PC-3 (cell line): ENCODE results near the gene GRID2IP. TPM values are rescaled to one million over a fixed set of nuclear protein-coding genes. Genes with fewer than 3 reads are reported as not detected.

Experiments
- ATAC-seq: fragments of 200-7000 bp; cut with Tn5 transposase; 2 replicates; pipeline ENCODE4 v1.9.1; 2020; ENCODE audit warnings: mild to moderate bottlenecking, moderate library complexity
- BruUV-seq: library from RNA; stranded (reverse); fragments of 400-500 nt; replicated peaks from 2 replicates; lab custom pipeline; 2021; lab: Mats Ljungman, UMichigan
- CTCF ChIA-PET: fragments of 300-600 bp; sonication (Branson Sonifier 250); formaldehyde crosslinking; loops from one replicate; lab custom pipeline; 2022; ENCODE audit warnings: antibody characterized with exemption; lab: Charles Lee
- POLR2A ChIA-PET: fragments of 300-600 bp; sonication (Branson Sonifier 250); formaldehyde crosslinking; loops from one replicate; lab custom pipeline; 2022; ENCODE audit warnings: antibody characterized with exemption; ENCODE audit not compliant: unreplicated experiment; lab: Charles Lee
- DNase-seq: peaks from one replicate; pipeline ENCODE4 v3.0.0-alpha.2; 2015
- H2AFZ ChIP-seq: fragments of 300-600 bp; sonication (generic); 2 replicates; pipeline ENCODE4 v1.6.0; 2016; ENCODE audit warnings: antibody characterized with exemption, low read length
- H3F3A ChIP-seq: fragments of 300-600 bp; sonication (generic); one replicate; pipeline ENCODE4 v1.6.0; 2017; ENCODE audit warnings: antibody characterized with exemption, low read length, control low read depth, mild to moderate bottlenecking; ENCODE audit not compliant: unreplicated experiment
- H3K27ac ChIP-seq: fragments of 300-600 bp; sonication (generic); 2 replicates; pipeline ENCODE4 v1.5.1; 2016; ENCODE audit warnings: mild to moderate bottlenecking, low read length
- H3K27me3 ChIP-seq: fragments of 300-600 bp; sonication (generic); 2 replicates; pipeline ENCODE4 v1.6.1; 2016; ENCODE audit warnings: low read length, mixed read lengths
- H3K36me3 ChIP-seq: fragments of 300-600 bp; sonication (generic); 2 replicates; pipeline ENCODE4 v1.6.1; 2016; ENCODE audit warnings: low read depth, mixed run types, low read length, mixed read lengths
- H3K4me1 ChIP-seq: fragments of 300-600 bp; sonication (generic); 2 replicates; pipeline ENCODE4 v1.5.1; 2016; ENCODE audit warnings: low read length; ENCODE audit not compliant: insufficient read depth
- H3K4me2 ChIP-seq: fragments of 300-600 bp; sonication (generic); 2 replicates; pipeline ENCODE4 v1.6.0; 2016; ENCODE audit warnings: low read length
- H3K4me3 ChIP-seq: fragments of 300-600 bp; sonication (generic); 2 replicates; pipeline ENCODE4 v1.5.1; 2016; ENCODE audit warnings: mild to moderate bottlenecking, low read length, mixed read lengths
- H3K79me2 ChIP-seq: fragments of 300-600 bp; sonication (generic); 2 replicates; pipeline ENCODE4 v1.6.1; 2017; ENCODE audit warnings: low read length, mixed read lengths
- H3K9ac ChIP-seq: fragments of 300-600 bp; sonication (generic); 2 replicates; pipeline ENCODE4 v1.6.0; 2016; ENCODE audit warnings: mild to moderate bottlenecking, low read length
- H3K9me2 ChIP-seq: fragments of 300-600 bp; sonication (generic); replicated peaks from 2 replicates; pipeline ENCODE4 v1.6.1; 2016; ENCODE audit warnings: mixed run types, low read length, mixed read lengths
- H3K9me3 ChIP-seq: fragments of 300-600 bp; sonication (generic); 2 replicates; pipeline ENCODE4 v1.6.1; 2016; ENCODE audit warnings: low read length, mixed read lengths
- H4K20me1 ChIP-seq: fragments of 300-600 bp; sonication (generic); 2 replicates; pipeline ENCODE4 v1.6.1; 2016; ENCODE audit warnings: low read length, mixed read lengths
- CTCF ChIP-seq: fragments of 300-600 bp; sonication (generic); conservative IDR thresholded peaks from 2 replicates; pipeline ENCODE4 v1.5.1; 2017; ENCODE audit warnings: antibody characterized with exemption, low read depth, mild to moderate bottlenecking, low read length
- EZH2 ChIP-seq: fragments of 300-600 bp; sonication (generic); IDR thresholded peaks from one replicate; pipeline ENCODE4 v1.6.1; 2017; ENCODE audit warnings: antibody characterized with exemption, mild to moderate bottlenecking, low read length; ENCODE audit not compliant: unreplicated experiment
- EZH2phosphoT487 ChIP-seq: fragments of 300-600 bp; sonication (generic); IDR thresholded peaks from 2 replicates; pipeline ENCODE4 v1.6.1; 2018; ENCODE audit warnings: mild to moderate bottlenecking, antibody characterized with exemption, low read length, borderline replicate concordance
- intact Hi-C: fragments of 100-400 bp; cut with micrococcal nuclease; formaldehyde crosslinking; loops from 2 replicates; pipeline ENCODE4 v1.9.0; 2023
- total RNA-seq: library from RNA; depleted of rRNA; stranded (reverse); fragments of >200 nt; gene quantifications from 2 replicates; pipeline ENCODE4 v1.2.3, GENCODE V29; 2014

The GRID2IP gene
- total RNA-seq, 1 experiment from 2014 or later, result not detected

- Histone ChIP-seq H3K9ac (no peak overlapping the region), H3K27ac (no peak overlapping the region), H4K20me1 (no peaks in the 10 kb centered on the region), H3K27me3 (no peaks in the 10 kb centered on the region), H3K9me2 (no peaks in the 10 kb centered on the region), H3K36me3 (no peaks in the 10 kb centered on the region), H3K4me1 (no peaks in the 10 kb centered on the region), H3K4me3 (no peak overlapping the region), H3K79me2 (no peaks in the 10 kb centered on the region), H3K4me2 (no peak overlapping the region), H3F3A (no peaks in the 10 kb centered on the region), H3K9me3 (no peaks in the 10 kb centered on the region), H2AFZ (no peak overlapping the region)
- intact Hi-C loops, result no loop called here
- BruUV-seq, result no TSS peak
- ChIA-PET POLR2A (no interaction called here), CTCF (no interaction called here)
- DNase-seq (no peak), ATAC-seq (no peak)
- TF ChIP-seq CTCF (no peak), EZH2 (no peak), EZH2phosphoT487 (no peak)
These were observed 56.9 kb downstream of the GRID2IP start for GRCh38 chr7:6494365-6494764.

- intact Hi-C loops, result no loop called here
- H3K4me2 ChIP-seq, result no peak overlapping the region
- no peaks in the 10 kb centered on the region for H3F3A ChIP-seq
- no peaks in the 10 kb centered on the region for H3K27me3 ChIP-seq
- BruUV-seq, result no TSS peak
- H3K9ac ChIP-seq, result no peak overlapping the region
- CTCF ChIA-PET, result no interaction called here
- no peaks in the 10 kb centered on the region for H3K9me2 ChIP-seq
- ATAC-seq (no peak), DNase-seq (no peak)
- no peaks in the 10 kb centered on the region for H3K79me2 ChIP-seq
- H3K4me3 ChIP-seq, result no peak overlapping the region
- no peaks in the 10 kb centered on the region for H4K20me1 ChIP-seq
- H3K4me1 ChIP-seq, result no peaks in the 10 kb centered on the region
- TF ChIP-seq CTCF (no peak), EZH2phosphoT487 (no peak), EZH2 (no peak)
- H2AFZ ChIP-seq, result no peak overlapping the region
- POLR2A ChIA-PET, result no interaction called here
- H3K36me3 ChIP-seq, result no peaks in the 10 kb centered on the region
- no peak overlapping the region for H3K27ac ChIP-seq
- no peaks in the 10 kb centered on the region for H3K9me3 ChIP-seq
These were observed 60.1 kb downstream of the GRID2IP start for GRCh38 chr7:6491194-6491593.

GRCh38 chr7:6489612-6490011 is 61.6 kb downstream of the GRID2IP start:
- H3K4me1 ChIP-seq, result peaks cover 2% of the 10 kb centered on the region
- H3K9ac ChIP-seq, result no peak overlapping the region
- H3K79me2 ChIP-seq, result no peaks in the 10 kb centered on the region
- no peaks in the 10 kb centered on the region for H3K9me3 ChIP-seq
- no peak overlapping the region for H3K4me2 ChIP-seq
- no peaks in the 10 kb centered on the region for H3K9me2 ChIP-seq
- H3K27me3 ChIP-seq, result no peaks in the 10 kb centered on the region
- no peak overlapping the region for H3K27ac ChIP-seq
- ATAC-seq (no peak), DNase-seq (no peak)
- H4K20me1 ChIP-seq, result no peaks in the 10 kb centered on the region
- H2AFZ ChIP-seq, result no peak overlapping the region
- no TSS peak for BruUV-seq
- no peak overlapping the region for H3K4me3 ChIP-seq
- ChIA-PET POLR2A (no interaction called here), CTCF (no interaction called here)
- no peak for TF ChIP-seq EZH2phosphoT487
- no peak for TF ChIP-seq CTCF
- no peak for TF ChIP-seq EZH2
- intact Hi-C loops, result no loop called here
- no peaks in the 10 kb centered on the region for H3F3A ChIP-seq
- H3K36me3 ChIP-seq, result no peaks in the 10 kb centered on the region
